ENCODE measurements around the gene PPP4R4. TPM values are rescaled to one million over a fixed set of nuclear protein-coding genes. Genes with fewer than 3 reads are reported as not detected.

Gene PPP4R4
- total RNA-seq, 1 experiment from 2014 or later: 0.88 TPM

DNA sequence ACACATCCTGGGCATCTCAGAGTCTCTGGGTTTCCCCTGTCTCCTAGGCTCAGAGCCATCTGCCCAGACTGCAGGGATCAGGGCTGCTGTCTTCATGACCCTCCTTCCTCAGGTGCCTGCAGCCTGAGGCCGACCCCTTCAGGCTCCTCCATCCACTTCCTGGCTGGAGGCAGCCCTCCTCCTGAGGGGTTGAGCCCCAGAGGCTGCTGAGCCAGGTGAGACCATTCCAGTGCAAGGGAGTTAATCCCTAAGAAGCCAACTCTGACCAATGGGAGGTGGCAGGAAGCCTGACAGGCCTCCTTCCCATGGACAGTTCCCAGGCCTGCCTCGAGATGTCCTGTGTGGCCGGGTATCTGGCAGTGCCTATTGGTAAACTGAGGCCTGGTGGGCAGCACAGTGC is 8.4 kb upstream of the PPP4R4 start:
- no peaks in the 10 kb centered on the region for H3K27me3 ChIP-seq (replicated peaks; ENCODE audit: insufficient read depth, low read depth, low read length, poor library complexity)
- no peak overlapping the region for H3K4me3 ChIP-seq (ENCODE audit: low read depth, low read length, poor library complexity, severe bottlenecking)
- no peak for DNase-seq (ENCODE audit: low spot score)
- H3K36me3 ChIP-seq (ENCODE audit: insufficient read depth, low read length, poor library complexity, severe bottlenecking): no peaks in the 10 kb centered on the region
- H3K4me1 ChIP-seq (ENCODE audit: insufficient read depth, low read length, poor library complexity, severe bottlenecking): peaks cover 5% of the 10 kb centered on the region
- H3K27ac ChIP-seq (ENCODE audit: low read depth, low read length, poor library complexity, severe bottlenecking): no peak overlapping the region
- TF ChIP-seq EZH2 (IDR thresholded peaks at IDR 0.05; ENCODE audit: borderline replicate concordance, low read depth, low read length, poor library complexity, severe bottlenecking): no peak
- TF ChIP-seq, protein P1, sequence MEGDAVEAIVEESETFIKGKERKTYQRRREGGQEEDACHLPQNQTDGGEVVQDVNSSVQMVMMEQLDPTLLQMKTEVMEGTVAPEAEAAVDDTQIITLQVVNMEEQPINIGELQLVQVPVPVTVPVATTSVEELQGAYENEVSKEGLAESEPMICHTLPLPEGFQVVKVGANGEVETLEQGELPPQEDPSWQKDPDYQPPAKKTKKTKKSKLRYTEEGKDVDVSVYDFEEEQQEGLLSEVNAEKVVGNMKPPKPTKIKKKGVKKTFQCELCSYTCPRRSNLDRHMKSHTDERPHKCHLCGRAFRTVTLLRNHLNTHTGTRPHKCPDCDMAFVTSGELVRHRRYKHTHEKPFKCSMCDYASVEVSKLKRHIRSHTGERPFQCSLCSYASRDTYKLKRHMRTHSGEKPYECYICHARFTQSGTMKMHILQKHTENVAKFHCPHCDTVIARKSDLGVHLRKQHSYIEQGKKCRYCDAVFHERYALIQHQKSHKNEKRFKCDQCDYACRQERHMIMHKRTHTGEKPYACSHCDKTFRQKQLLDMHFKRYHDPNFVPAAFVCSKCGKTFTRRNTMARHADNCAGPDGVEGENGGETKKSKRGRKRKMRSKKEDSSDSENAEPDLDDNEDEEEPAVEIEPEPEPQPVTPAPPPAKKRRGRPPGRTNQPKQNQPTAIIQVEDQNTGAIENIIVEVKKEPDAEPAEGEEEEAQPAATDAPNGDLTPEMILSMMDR (conservative IDR thresholded peaks at IDR 0.05; ENCODE audit: low read depth, low read length): no peak
- POLR2A ChIA-PET (ENCODE audit: low non-redundant PET): no interaction called here
- CTCF ChIA-PET: no interaction called here
- intact Hi-C loops (cut with micrococcal nuclease; ENCODE audit: unreplicated experiment): no loop called here
- no peaks in the 10 kb centered on the region for H3K9me3 ChIP-seq (ENCODE audit: low read depth, low read length, poor library complexity, severe bottlenecking)
- BruUV-seq (replicated peaks): no TSS peak

DNA sequence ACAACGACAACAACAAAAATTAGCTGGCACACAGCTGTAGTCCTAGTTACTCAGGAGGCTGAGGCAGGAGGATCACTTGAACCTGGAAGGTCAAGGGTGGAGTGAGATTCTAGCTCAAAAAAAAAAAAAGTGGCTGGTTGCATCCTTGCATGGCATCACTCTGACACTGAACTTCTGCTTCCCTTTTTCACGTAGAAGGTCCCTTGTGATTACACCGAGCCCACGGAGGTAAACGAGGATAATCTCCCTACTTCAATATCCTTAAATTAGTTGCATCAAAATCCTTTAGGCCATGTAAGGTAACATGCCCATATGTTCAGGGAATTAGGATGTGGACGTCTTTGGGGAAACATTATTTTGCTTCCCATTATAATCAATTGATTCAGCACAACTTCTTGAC is 4.0 kb upstream of the PPP4R4 start:
- ChIA-PET POLR2A (ENCODE audit: low non-redundant PET) (no interaction called here), CTCF (interaction anchor here (0.7 kb wide), 1 partner anchor 186 kb away, joined by 4 read pairs; no protein-coding TSS in a partner anchor)
- Histone ChIP-seq H3K27me3 (replicated peaks; ENCODE audit: insufficient read depth, low read depth, low read length, poor library complexity) (peaks cover 22% of the 10 kb centered on the region), H3K4me1 (ENCODE audit: insufficient read depth, low read length, poor library complexity, severe bottlenecking) (peaks cover 5% of the 10 kb centered on the region), H3K4me3 (ENCODE audit: low read depth, low read length, poor library complexity, severe bottlenecking) (no peak overlapping the region), H3K9me3 (ENCODE audit: low read depth, low read length, poor library complexity, severe bottlenecking) (no peaks in the 10 kb centered on the region), H3K27ac (ENCODE audit: low read depth, low read length, poor library complexity, severe bottlenecking) (no peak overlapping the region), H3K36me3 (ENCODE audit: insufficient read depth, low read length, poor library complexity, severe bottlenecking) (no peaks in the 10 kb centered on the region)
- intact Hi-C loops (cut with micrococcal nuclease; ENCODE audit: unreplicated experiment): no loop called here
- no peak for DNase-seq (ENCODE audit: low spot score)
- BruUV-seq (replicated peaks): no TSS peak
- no peak for TF ChIP-seq EZH2 (IDR thresholded peaks at IDR 0.05; ENCODE audit: borderline replicate concordance, low read depth, low read length, poor library complexity, severe bottlenecking)
- TF ChIP-seq, protein P1 (conservative IDR thresholded peaks at IDR 0.05; ENCODE audit: low read depth, low read length): no peak

DNA sequence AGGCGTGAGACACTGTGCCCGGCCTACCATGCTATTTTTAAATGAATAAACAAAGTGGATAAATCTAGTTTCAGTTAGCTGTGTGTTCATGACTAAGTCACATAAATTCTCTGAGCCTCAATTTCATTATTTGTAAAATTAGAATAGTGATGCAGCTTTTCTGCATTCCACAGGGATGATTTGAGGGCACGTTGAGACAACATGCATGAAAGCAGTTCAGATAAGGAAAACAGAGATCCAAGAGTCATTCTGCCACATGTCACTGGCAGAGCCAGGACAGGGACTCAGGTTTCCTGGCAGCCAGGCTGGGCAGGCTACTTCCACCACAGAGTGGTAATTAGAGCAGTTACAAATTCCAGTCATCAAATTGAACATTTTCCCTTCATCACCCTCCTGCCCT is 2.9 kb upstream of the PPP4R4 start:
- BruUV-seq (replicated peaks): no TSS peak
- Histone ChIP-seq H3K4me1 (ENCODE audit: insufficient read depth, low read length, poor library complexity, severe bottlenecking) (peaks cover 5% of the 10 kb centered on the region), H3K36me3 (ENCODE audit: insufficient read depth, low read length, poor library complexity, severe bottlenecking) (no peaks in the 10 kb centered on the region), H3K27me3 (replicated peaks; ENCODE audit: insufficient read depth, low read depth, low read length, poor library complexity) (peaks cover 32% of the 10 kb centered on the region), H3K9me3 (ENCODE audit: low read depth, low read length, poor library complexity, severe bottlenecking) (no peaks in the 10 kb centered on the region), H3K4me3 (ENCODE audit: low read depth, low read length, poor library complexity, severe bottlenecking) (no peak overlapping the region), H3K27ac (ENCODE audit: low read depth, low read length, poor library complexity, severe bottlenecking) (no peak overlapping the region)
- CTCF ChIA-PET: no interaction called here
- no peak for DNase-seq (ENCODE audit: low spot score)
- POLR2A ChIA-PET (ENCODE audit: low non-redundant PET): no interaction called here
- TF ChIP-seq EZH2 (IDR thresholded peaks at IDR 0.05; ENCODE audit: borderline replicate concordance, low read depth, low read length, poor library complexity, severe bottlenecking): no peak
- TF ChIP-seq, protein P1 (conservative IDR thresholded peaks at IDR 0.05; ENCODE audit: low read depth, low read length): no peak
- intact Hi-C loops (cut with micrococcal nuclease; ENCODE audit: unreplicated experiment): no loop called here
